ENCODE results near the gene CDC42BPB.

CDC42BPB gene

DNA sequence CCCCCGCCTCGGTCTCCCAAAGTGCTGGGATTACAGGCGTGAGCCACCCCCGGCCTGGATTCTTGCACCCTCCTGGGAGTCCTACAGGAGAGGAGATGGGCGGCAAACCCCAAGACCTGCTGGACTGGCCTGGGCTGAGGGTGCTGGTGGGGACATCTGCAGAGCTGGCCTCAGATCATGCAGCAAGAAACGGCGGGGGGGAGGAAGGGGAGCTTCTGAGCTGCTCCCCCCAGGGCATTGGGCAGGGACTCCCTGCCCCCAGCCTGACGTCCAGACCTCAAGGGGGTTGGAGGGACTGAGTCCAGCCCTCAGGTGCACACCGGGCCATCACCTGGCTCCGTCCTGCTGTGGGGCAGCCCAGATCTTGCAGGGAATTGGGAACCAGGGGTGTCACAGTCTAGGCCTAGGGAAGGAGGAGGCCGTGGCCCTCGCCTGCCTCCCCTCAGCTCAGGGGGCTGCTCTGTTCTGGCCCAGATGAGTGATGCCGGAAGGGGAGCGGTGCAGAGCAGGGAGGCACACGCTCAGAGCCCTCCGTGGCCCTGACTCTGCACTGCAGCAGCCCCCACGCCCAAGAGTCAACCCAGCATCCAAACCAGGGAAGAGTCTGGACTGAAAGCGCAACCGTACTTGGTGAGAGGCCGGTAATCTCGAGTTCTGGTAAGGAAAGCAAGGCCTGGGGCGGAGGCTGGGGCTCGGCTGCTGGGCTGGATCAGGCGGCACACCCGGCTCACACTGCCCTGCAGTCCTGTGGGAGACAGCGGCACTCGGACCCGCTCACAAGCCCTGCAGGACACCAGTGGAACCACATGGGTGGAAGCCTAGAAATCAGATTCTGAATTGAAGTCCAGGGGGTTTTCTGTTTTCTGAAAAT is 143.8 kb downstream of the CDC42BPB start:
- TF ChIP-seq, protein P1, sequence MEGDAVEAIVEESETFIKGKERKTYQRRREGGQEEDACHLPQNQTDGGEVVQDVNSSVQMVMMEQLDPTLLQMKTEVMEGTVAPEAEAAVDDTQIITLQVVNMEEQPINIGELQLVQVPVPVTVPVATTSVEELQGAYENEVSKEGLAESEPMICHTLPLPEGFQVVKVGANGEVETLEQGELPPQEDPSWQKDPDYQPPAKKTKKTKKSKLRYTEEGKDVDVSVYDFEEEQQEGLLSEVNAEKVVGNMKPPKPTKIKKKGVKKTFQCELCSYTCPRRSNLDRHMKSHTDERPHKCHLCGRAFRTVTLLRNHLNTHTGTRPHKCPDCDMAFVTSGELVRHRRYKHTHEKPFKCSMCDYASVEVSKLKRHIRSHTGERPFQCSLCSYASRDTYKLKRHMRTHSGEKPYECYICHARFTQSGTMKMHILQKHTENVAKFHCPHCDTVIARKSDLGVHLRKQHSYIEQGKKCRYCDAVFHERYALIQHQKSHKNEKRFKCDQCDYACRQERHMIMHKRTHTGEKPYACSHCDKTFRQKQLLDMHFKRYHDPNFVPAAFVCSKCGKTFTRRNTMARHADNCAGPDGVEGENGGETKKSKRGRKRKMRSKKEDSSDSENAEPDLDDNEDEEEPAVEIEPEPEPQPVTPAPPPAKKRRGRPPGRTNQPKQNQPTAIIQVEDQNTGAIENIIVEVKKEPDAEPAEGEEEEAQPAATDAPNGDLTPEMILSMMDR (IDR thresholded peaks at IDR 0.05; ENCODE audit: insufficient read depth, low read depth, low read length, missing control alignments) = no peak
- no peak overlapping the region for H3K4me3 ChIP-seq (ENCODE audit: low read length)
- no peak for DNase-seq (ENCODE audit: low read depth)

DNA sequence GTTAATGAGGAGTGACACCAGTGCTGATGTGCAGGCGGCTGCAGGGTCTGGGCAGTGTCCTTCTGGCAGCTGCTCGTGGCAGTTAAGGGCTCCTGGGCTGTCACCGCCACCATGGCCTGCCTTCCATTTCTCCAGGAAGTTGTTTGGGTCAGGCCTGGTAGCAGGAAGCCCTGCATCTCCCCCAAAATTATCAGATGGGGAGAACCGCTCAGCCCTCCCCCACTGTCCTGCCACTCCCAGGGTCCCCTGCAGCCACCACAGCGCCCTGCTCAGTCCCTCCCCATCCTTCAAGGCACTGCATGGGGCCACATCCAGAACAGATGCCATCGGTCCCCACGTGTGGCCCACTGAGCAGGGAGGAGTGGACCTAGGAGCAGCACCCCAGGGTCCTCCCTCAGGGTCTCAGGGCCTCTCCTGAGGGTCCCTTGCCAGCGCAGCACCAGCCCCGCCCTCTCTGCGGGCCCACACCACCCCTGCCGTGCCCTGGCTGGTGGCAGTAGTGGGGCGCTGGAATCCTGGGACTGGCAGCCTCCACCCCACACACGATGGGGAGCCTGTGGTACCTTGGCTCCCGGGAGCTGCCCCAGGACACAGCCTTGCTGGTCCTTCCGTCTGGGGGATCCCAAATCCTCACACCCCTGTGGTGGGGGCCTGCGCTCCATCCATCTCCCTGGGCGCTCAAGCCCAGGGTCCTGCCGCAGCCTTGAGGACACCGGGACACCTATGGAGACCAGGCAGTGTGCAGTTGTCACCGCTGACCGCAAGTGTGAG is 145.2 kb downstream of the CDC42BPB start:
- TF ChIP-seq, protein P1 (IDR thresholded peaks at IDR 0.05; ENCODE audit: insufficient read depth, low read depth, low read length, missing control alignments) = no peak
- no peak overlapping the region for H3K4me3 ChIP-seq (ENCODE audit: low read length)
- no peak for DNase-seq (ENCODE audit: low read depth)

DNA sequence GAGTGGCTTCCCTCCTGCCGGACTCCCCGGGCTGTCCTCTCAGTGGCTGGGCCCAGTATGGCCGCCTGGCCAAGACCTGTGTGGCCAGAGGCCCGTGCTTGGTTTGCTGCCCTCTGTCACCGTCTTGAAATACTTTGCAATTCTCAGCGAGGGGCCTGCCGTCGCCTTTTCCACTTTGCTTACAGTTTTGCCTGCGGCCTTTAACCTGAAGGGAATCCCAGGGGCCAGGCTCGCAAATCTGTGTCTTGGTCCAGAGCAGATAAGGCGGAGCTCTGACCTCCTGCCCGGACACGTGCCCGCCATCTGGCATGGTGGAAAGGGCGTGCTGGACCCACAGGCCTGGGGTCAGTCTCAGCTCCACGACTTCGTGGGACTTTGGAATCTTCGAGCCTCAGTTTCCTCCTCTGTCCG is 145.8 kb downstream of the CDC42BPB start:
- TF ChIP-seq, protein P1 (IDR thresholded peaks at IDR 0.05; ENCODE audit: insufficient read depth, low read depth, low read length, missing control alignments) = no peak
- DNase-seq (ENCODE audit: low read depth) = no peak
- H3K4me3 ChIP-seq (ENCODE audit: low read length) = no peak overlapping the region

DNA sequence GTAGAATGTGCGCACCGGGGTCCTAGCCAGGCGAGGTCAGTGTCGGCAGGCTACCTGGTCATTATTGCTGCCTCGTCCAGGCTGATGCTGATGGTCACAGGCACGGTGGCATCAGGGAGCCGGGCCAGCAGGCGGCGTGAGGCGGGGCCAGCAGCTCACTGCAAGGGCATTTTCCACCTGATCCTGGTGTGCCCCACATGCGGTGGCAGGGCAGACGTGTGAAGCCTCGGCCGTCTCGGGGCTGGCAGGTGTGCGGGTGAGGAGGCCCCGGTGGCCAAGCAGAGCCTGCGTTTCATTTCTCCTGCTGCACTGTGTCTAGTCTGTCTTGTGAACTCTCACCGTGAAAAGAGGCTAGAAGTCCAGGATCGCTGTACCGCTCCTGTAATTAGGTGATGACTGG is 146.9 kb downstream of the CDC42BPB start:
- no peak overlapping the region for H3K4me3 ChIP-seq (ENCODE audit: low read length)
- TF ChIP-seq, protein P1 (IDR thresholded peaks at IDR 0.05; ENCODE audit: insufficient read depth, low read depth, low read length, missing control alignments) = no peak
- no peak for DNase-seq (ENCODE audit: low read depth)

DNA sequence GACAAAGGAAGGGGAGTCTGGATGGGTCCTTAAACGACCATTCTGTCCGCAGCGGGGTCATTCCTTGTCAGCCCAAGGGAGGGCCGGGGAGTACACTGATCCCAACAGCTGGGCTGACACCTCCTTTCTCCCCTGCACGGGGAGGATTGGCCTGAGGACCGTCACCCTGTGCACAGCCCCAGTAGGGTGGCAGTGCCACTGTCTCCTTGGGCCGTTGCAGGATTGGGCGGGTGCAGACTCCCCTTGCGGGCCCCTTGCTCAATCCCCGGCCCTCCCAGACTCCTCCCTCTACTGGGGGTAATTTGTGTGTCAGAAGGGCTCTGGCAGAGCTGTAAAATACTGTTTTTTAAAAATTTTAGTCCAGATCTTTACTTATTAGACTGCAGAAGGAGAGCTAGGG is 147.4 kb downstream of the CDC42BPB start:
- DNase-seq (ENCODE audit: low read depth) = no peak
- no peak overlapping the region for H3K4me3 ChIP-seq (ENCODE audit: low read length)
- TF ChIP-seq, protein P1 (IDR thresholded peaks at IDR 0.05; ENCODE audit: insufficient read depth, low read depth, low read length, missing control alignments) = no peak

DNA sequence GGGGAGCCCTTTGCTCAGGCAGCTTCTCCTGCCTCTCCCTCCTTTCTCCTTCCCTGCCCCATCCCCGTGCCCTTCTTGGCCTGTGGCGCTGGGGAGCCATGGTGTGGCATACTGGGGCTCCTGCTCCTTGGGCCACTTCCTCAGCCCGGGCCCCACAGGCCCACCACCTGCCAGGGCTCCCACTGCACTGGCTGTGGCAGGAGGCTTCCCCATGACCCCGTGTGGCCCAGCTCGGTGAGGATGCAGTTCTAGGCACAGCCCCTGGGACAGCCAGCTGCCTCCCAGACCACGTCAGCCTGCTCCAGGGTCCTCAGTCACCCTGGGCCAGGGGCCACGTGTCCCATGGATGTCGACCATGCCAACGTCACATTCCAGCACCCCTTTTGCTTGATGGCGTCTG is 147.9 kb downstream of the CDC42BPB start:
- H3K4me3 ChIP-seq (ENCODE audit: low read length) = no peak overlapping the region
- TF ChIP-seq, protein P1 (IDR thresholded peaks at IDR 0.05; ENCODE audit: insufficient read depth, low read depth, low read length, missing control alignments) = no peak
- DNase-seq (ENCODE audit: low read depth) = no peak
